NK-92 treated with Interleukin-12 subunit alpha and Interleukin-12 subunit beta, amount 100 ng/mL, for 24 hours (cell line): Measurements from ENCODE around the gene CA9.

Experiments used
- DNase-seq: peaks from one replicate; lab custom pipeline; 2025; lab: John Stamatoyannopoulos, UW

Gene CA9

GRCh38 chr9:35651956-35652828 lies 21.5 kb upstream of the CA9 start:
- no peak for DNase-seq

- no peak for DNase-seq
Observed at GRCh38 chr9:35652829-35653209, 20.9 kb upstream of the CA9 start.

GRCh38 chr9:35653611-35654010 lies 20.1 kb upstream of the CA9 start:
- DNase-seq: no peak

- no peak for DNase-seq
Observed at GRCh38 chr9:35656348-35656747, 17.4 kb upstream of the CA9 start.

- no peak for DNase-seq
Observed at GRCh38 chr9:35656831-35657545, 16.7 kb upstream of the CA9 start.

- peak; percentile 91 for DNase-seq
Observed at GRCh38 chr9:35657546-35658136, 16.1 kb upstream of the CA9 start, which contains the start of gene RMRP. TSS of gene RMRP (minus strand) at chr9:35658019.

GRCh38 chr9:35658137-35658967 lies 15.4 kb upstream of the CA9 start, which contains the start of gene CCDC107:
TSS of gene CCDC107 (plus strand) at chr9:35658292. CDS start at chr9:35658380, 88 bp downstream.
- DNase-seq: peak; percentile 82

- DNase-seq: no peak
Observed at GRCh38 chr9:35658968-35659220, 14.8 kb upstream of the CA9 start.

GRCh38 chr9:35659340-35659739 lies 14.4 kb upstream of the CA9 start:
- no peak for DNase-seq

- no peak for DNase-seq
Observed at GRCh38 chr9:35660966-35661415, 12.7 kb upstream of the CA9 start.

- DNase-seq: no peak
Observed at GRCh38 chr9:35661756-35662350, 11.9 kb upstream of the CA9 start.

GRCh38 chr9:35662437-35662836 lies 11.3 kb upstream of the CA9 start:
- no peak for DNase-seq

- peak; percentile 71 for DNase-seq
Observed at GRCh38 chr9:35664531-35665470, 8.9 kb upstream of the CA9 start, which contains the start of gene ARHGEF39. TSS of gene ARHGEF39 (minus strand) at chr9:35665195. CDS start at chr9:35665169, 26 bp downstream.

- DNase-seq: no peak
Observed at GRCh38 chr9:35665471-35665818, 8.3 kb upstream of the CA9 start.

GRCh38 chr9:35666045-35666444 lies 7.7 kb upstream of the CA9 start:
- no peak for DNase-seq

- no peak for DNase-seq
Observed at GRCh38 chr9:35666549-35666948, 7.2 kb upstream of the CA9 start.

- DNase-seq: no peak
Observed at GRCh38 chr9:35667939-35668338, 5.8 kb upstream of the CA9 start.

GRCh38 chr9:35669331-35670145 lies 4.2 kb upstream of the CA9 start:
- no peak for DNase-seq

GRCh38 chr9:35674025-35674361 lies 265 bp downstream of the CA9 start:
- DNase-seq: no peak

GRCh38 chr9:35675204-35675603 lies 1.5 kb downstream of the CA9 start:
- DNase-seq: no peak
